NOMO-1 treated with DMSO at 0.1 percent for 48 hours (cell line): ENCODE data around the gene P2RX7.
"Not testable (repeated sequence)": the region's sequence is repeated elsewhere in the genome, so short reads cannot be mapped to it uniquely, and the experiment has no call there.

Experiments used
- DNase-seq: peaks from one replicate; lab custom pipeline; 2025; ENCODE audit not compliant: unreplicated experiment; lab: John Stamatoyannopoulos, UW

P2RX7 gene

GRCh38 chr12:121202407-121203355, 70.0 kb downstream of the P2RX7 start:
- peak; percentile 3 for DNase-seq

DNA sequence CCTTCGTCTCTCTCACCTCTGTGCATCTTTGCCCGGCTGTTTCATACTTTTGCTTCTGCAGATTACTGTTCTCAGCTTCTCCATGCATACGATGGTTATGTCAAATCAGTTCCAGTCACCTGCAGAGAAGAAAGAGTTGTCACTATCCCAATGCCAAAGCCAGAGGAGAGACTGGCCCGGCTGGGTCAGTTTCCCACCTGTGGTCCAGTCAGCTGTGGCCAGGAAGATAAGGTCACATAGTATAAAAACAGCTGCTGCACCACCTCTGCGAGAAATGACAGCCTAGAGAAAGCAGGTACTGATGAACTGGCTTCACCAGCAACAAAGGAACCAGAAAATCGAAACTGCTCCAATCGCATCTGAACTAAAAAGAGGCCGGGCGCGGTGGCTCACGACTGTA, 70.8 kb downstream of the P2RX7 start:
- DNase-seq, result no peak

GRCh38 chr12:121205491-121205890, 72.8 kb downstream of the P2RX7 start:
- DNase-seq, result no peak

GRCh38 chr12:121208571-121208970, 75.9 kb downstream of the P2RX7 start:
- DNase-seq, result not testable (repeated sequence)

- no peak for DNase-seq
Observed at GRCh38 chr12:121209221-121209620, 76.5 kb downstream of the P2RX7 start.

GRCh38 chr12:121209624-121210572, 77.2 kb downstream of the P2RX7 start, which contains the start of gene P2RX4:
Gene P2RX4, plus strand, starts transcription at chr12:121210129. Its CDS starts 36 bp downstream, at chr12:121210165.
- DNase-seq, result peak; percentile 92

- no peak for DNase-seq
Observed at GRCh38 chr12:121212875-121213274, 80.2 kb downstream of the P2RX7 start.

DNA sequence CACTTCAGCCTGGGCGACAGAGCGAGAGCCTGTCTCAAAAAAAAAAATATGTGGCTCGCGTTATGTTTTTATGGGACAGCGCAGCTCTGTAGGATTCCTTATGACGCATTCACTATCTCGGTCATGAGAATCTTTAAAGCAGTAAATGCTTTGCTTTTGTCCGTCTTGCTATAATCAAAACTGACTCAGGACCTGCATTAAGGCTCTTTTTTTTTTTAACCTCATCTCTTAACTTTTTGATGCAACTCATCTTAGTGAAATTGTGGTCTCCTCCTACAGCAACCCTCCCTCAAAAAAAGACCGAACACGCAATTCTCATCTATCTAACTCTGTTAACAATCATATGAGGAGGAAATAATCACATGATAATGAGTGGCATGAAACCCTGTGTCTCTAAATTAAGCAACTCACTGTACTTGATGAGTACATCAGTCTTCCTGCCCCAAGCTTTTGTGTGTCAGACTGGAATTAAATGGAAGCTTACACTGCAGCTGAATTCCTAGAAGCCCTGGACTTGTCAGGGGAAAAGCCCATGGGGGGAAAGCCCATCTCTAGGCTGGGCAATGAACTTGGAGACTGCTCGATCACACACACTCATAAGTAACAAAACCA, 81.6 kb downstream of the P2RX7 start:
- DNase-seq, result peak; percentile 80

- peak; percentile 88 for DNase-seq
Observed at GRCh38 chr12:121214855-121215745, 82.4 kb downstream of the P2RX7 start.

DNA sequence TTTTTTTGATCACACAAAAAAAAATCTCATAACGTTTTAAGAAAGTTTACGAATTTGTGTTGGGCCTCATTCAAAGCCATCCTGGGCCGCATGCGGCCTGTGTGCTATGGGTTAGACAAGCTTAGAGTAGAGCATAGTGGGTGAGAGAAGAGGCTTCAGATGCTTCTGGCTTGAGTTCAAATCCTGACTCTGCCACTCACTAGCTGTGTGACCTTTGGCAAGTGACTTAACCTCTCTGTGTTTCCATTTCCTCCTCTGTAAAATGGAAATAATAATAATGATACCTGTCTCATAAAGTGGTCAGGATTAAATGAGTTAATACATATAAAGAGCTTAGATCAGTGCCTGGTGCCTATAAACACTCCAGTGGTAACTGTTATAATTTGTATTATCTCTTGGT, 83.4 kb downstream of the P2RX7 start:
- no peak for DNase-seq

DNA sequence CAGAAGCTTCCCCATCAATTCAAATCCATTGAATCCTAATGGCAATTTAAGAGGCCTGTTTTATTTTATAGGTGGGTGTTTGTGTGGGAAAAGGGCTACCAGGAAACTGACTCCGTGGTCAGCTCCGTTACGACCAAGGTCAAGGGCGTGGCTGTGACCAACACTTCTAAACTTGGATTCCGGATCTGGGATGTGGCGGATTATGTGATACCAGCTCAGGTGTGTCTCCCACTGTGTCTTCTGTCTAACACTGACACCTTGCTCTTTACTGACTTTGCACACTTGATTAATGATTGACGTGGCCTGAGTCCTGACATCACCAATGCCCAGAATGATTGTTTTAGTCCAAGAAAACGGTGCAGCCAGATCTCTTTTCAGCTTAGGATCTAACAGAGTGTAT, 84.4 kb downstream of the P2RX7 start:
- no peak for DNase-seq

DNA sequence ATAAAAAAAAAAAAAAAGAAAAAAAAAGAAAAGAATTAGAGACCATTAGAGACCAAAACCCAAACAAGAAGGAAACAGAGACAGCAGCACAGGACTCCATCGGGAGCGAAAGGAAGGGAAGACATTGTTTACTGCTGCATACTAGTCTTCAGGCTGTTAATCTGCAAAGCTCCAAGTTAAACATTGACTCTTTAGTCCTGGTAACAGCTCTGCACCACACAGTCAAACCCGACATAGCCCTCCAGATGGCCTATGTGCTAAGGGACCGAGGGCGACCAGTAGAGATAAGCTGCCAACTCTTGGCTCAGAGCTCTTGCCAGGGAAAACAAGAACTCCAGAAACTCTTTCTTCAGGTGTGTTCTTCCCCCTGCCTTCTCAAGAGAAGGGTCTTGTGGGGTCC, 85.1 kb downstream of the P2RX7 start:
- DNase-seq, result no peak

- no peak for DNase-seq
Observed at GRCh38 chr12:121218588-121219352, 86.1 kb downstream of the P2RX7 start.

- no peak for DNase-seq
Observed at GRCh38 chr12:121219353-121219986, 86.8 kb downstream of the P2RX7 start.

GRCh38 chr12:121222847-121223246, 90.2 kb downstream of the P2RX7 start:
- no peak for DNase-seq

DNA sequence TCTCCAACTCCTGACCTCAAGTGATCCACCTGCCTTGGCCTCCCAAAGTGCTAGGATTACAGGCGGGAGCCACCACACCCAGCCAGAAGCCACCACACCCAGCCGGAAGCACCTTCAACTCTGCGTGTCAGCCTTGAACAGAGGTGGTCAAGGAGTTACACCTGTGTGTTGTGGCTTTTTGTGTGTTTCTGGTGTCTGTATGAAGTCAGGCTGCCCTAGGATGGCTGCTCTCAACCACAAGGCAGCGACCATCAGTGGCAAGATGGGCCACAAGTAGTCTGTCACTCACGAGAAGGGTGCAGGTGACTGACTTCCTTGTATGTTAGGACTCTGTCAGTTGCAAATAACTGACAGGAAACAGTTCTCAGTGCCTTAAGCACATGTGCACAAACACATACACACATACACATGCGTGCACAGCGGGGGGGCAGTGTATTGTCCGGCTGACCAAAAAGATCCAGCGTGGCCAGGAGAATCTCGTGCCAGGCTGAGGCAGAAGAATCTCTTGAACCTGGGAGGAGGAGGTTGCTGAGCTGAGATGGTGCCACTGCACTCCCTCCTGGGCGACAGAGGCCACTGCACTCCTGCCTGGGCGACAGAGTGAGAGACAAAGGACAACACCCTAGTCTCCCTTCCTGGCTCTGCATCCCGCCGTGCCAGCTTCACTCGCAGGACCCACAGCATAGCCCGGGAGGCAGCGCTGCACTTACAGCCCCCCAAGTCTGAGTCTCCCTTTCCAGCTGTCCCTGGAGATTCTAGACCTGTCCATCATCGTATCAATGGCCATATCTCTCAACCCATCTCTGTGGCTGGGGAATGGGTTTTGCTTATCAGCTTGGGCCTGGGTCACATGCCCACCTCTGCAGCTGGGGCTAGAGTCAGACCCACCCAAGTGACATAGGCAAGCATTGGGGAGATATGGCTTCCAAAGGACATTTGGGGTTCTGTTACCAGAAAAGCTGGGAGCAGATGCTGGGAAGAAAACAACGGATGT, 90.9 kb downstream of the P2RX7 start:
- DNase-seq, result no peak

DNA sequence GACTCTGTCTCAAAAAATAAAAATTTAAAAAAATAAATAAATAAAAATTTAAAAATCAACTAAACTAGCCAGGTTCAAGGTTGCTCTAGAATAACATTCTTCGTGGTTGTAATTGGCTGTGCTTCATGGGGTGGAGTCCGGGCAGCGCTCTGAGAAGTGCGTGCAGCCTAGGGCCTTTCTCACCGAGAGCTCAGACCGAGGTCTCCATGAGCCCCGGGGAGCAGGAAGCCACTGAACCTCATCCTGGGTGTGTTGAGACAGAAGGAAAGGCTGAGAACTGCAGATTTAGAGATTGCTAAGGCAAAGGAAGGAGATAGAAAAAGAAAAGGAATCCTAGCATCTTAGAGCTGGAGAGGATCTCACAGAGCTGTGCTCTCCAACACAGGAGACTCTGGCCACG, 91.9 kb downstream of the P2RX7 start:
- no peak for DNase-seq

DNA sequence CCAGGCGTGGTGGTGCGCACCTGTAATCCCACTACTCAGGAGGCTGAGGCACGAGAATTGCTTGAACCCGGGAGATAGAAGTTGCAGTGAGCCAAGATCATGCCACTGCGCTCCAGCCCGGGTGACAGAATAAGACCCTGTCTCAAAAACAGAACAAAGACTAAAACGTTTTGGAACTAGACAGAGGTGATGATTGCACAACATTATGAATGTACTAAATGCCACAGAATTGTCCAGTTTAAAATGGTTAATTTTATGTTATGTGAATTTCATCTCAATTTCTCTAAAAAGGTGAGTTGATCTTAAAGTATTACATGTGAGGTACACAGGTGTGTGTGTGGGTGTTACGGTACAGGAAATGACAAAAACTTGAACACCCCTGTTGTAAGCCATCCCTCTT, 93.7 kb downstream of the P2RX7 start:
- no peak for DNase-seq
